SJCRH30 (cell line): Measurements from ENCODE around the gene DPP10. TPM values are rescaled to one million over a fixed set of nuclear protein-coding genes. Genes with fewer than 3 reads are reported as not detected.
A peak's percentile ranks its signal among the peaks of the same experiment; 100 is the strongest.
"Not testable (repeated sequence)": the region's sequence is repeated elsewhere in the genome, so short reads cannot be mapped to it uniquely, and the experiment has no call there.

Experiments
- DNase-seq, 2 experiments: peaks; one replicate each; pipeline ENCODE4 v3.0.0-alpha.2; 2015 to 2020
- H3K27ac ChIP-seq: fragments of 250-450 bp; sonication (Bioruptor Pico); 2 replicates; pipeline ENCODE4 v1.5.1; 2020; ENCODE audit warnings: mild to moderate bottlenecking, moderate library complexity
- H3K27me3 ChIP-seq: fragments of 250-450 bp; sonication (Bioruptor Pico); 2 replicates; pipeline ENCODE4 v1.5.1; 2020; ENCODE audit warnings: mild to moderate bottlenecking, moderate library complexity
- H3K36me3 ChIP-seq: fragments of 250-450 bp; sonication (Bioruptor Pico); 2 replicates; pipeline ENCODE4 v1.5.1; 2020; ENCODE audit warnings: mild to moderate bottlenecking, moderate library complexity
- H3K4me1 ChIP-seq: fragments of 250-450 bp; sonication (Bioruptor Pico); 2 replicates; pipeline ENCODE4 v1.5.1; 2020; ENCODE audit warnings: mild to moderate bottlenecking, moderate library complexity
- H3K4me3 ChIP-seq: fragments of 250-450 bp; sonication (Bioruptor Pico); 2 replicates; pipeline ENCODE4 v1.5.1; 2020; ENCODE audit warnings: mild to moderate bottlenecking, moderate library complexity
- H3K9me3 ChIP-seq: fragments of 250-450 bp; sonication (Bioruptor Pico); replicated peaks from 2 replicates; pipeline ENCODE4 v1.5.1; 2020; ENCODE audit warnings: mild to moderate bottlenecking, moderate library complexity
- total RNA-seq: library from RNA; depleted of rRNA; stranded (reverse); fragments of >200 nt; shearing (Covaris generic); gene quantifications from 2 replicates; pipeline ENCODE4 v1.2.3, GENCODE V29; 2014

DPP10 gene
- total RNA-seq, 1 experiment from 2014 or later = not detected

- no peaks in the 10 kb centered on the region for H3K36me3 ChIP-seq
- H3K4me3 ChIP-seq = no peak overlapping the region
- no peak overlapping the region for H3K27ac ChIP-seq
- no peak for DNase-seq
- no peaks in the 10 kb centered on the region for H3K27me3 ChIP-seq
- no peaks in the 10 kb centered on the region for H3K4me1 ChIP-seq
- no peaks in the 10 kb centered on the region for H3K9me3 ChIP-seq
Measured at GRCh38 chr2:114929225-114929624, 486.8 kb downstream of the DPP10 start.

- Histone ChIP-seq H3K27me3 (no peaks in the 10 kb centered on the region), H3K27ac (no peak overlapping the region), H3K36me3 (no peaks in the 10 kb centered on the region), H3K9me3 (no peaks in the 10 kb centered on the region), H3K4me3 (no peak overlapping the region), H3K4me1 (no peaks in the 10 kb centered on the region)
- DNase-seq = no peak
Measured at GRCh38 chr2:114933671-114934241, 491.3 kb downstream of the DPP10 start.

- Histone ChIP-seq H3K9me3 (no peaks in the 10 kb centered on the region), H3K4me1 (no peaks in the 10 kb centered on the region), H3K27ac (no peak overlapping the region), H3K4me3 (no peak overlapping the region), H3K36me3 (no peaks in the 10 kb centered on the region), H3K27me3 (no peaks in the 10 kb centered on the region)
- DNase-seq = no peak
Measured at GRCh38 chr2:114935031-114935430, 492.6 kb downstream of the DPP10 start.

- no peaks in the 10 kb centered on the region for H3K4me1 ChIP-seq
- no peak for DNase-seq
Measured at GRCh38 chr2:114937366-114937930, 495.0 kb downstream of the DPP10 start.

GRCh38 chr2:114940785-114941458 is 498.5 kb downstream of the DPP10 start:
- Histone ChIP-seq H3K27ac (no peak overlapping the region), H3K36me3 (no peaks in the 10 kb centered on the region), H3K27me3 (no peaks in the 10 kb centered on the region), H3K9me3 (no peaks in the 10 kb centered on the region), H3K4me1 (no peaks in the 10 kb centered on the region), H3K4me3 (no peak overlapping the region)
- DNase-seq = no peak

More at GRCh38 chr2:114937366-114937930, 495.0 kb downstream of the DPP10 start:
- Histone ChIP-seq H3K36me3 (no peaks in the 10 kb centered on the region), H3K27me3 (no peaks in the 10 kb centered on the region), H3K9me3 (no peaks in the 10 kb centered on the region), H3K4me3 (no peak overlapping the region), H3K27ac (no peak overlapping the region)

GRCh38 chr2:114949228-114949804 is 506.9 kb downstream of the DPP10 start:
- DNase-seq = no peak
- Histone ChIP-seq H3K4me3 (no peak overlapping the region), H3K4me1 (no peaks in the 10 kb centered on the region)

GRCh38 chr2:114960389-114960788 is 517.9 kb downstream of the DPP10 start:
- no peaks in the 10 kb centered on the region for H3K9me3 ChIP-seq
- no peak for DNase-seq
- no peaks in the 10 kb centered on the region for H3K36me3 ChIP-seq
- no peaks in the 10 kb centered on the region for H3K27me3 ChIP-seq
- no peak overlapping the region for H3K27ac ChIP-seq
- H3K4me1 ChIP-seq = no peaks in the 10 kb centered on the region
- no peak overlapping the region for H3K4me3 ChIP-seq

More at GRCh38 chr2:114949228-114949804, 506.9 kb downstream of the DPP10 start:
- Histone ChIP-seq H3K27ac (no peak overlapping the region), H3K9me3 (no peaks in the 10 kb centered on the region), H3K27me3 (0 out of 2 replicates have a peak, but pooled peaks cover 5% of the 10 kb centered on the region), H3K36me3 (no peaks in the 10 kb centered on the region)

GRCh38 chr2:114962532-114962931 is 520.1 kb downstream of the DPP10 start:
- no peaks in the 10 kb centered on the region for H3K4me1 ChIP-seq
- no peak for DNase-seq
- no peak overlapping the region for H3K27ac ChIP-seq
- no peak overlapping the region for H3K4me3 ChIP-seq
- no peaks in the 10 kb centered on the region for H3K36me3 ChIP-seq
- H3K27me3 ChIP-seq = no peaks in the 10 kb centered on the region
- H3K9me3 ChIP-seq = no peaks in the 10 kb centered on the region

GRCh38 chr2:114968748-114969400 is 526.4 kb downstream of the DPP10 start:
- no peaks in the 10 kb centered on the region for H3K36me3 ChIP-seq
- peaks cover 2% of the 10 kb centered on the region; the same call in 1 of the 2 replicates for H3K4me1 ChIP-seq
- H3K9me3 ChIP-seq = no peaks in the 10 kb centered on the region
- H3K27me3 ChIP-seq = no peaks in the 10 kb centered on the region
- no peak overlapping the region for H3K4me3 ChIP-seq
- peak in 1 of 2 experiments; percentile 1 for DNase-seq
- H3K27ac ChIP-seq = no peak overlapping the region

- not testable (repeated sequence) for H3K36me3 ChIP-seq, H3K9me3 ChIP-seq, H3K4me1 ChIP-seq, H3K27ac ChIP-seq, DNase-seq, H3K4me3 ChIP-seq, H3K27me3 ChIP-seq
Measured at GRCh38 chr2:115004321-115004720, 561.9 kb downstream of the DPP10 start.

GRCh38 chr2:115011721-115012120 is 569.3 kb downstream of the DPP10 start:
- DNase-seq = no peak
- H3K4me3 ChIP-seq = no peak overlapping the region
- no peaks in the 10 kb centered on the region for H3K36me3 ChIP-seq
- no peaks in the 10 kb centered on the region for H3K9me3 ChIP-seq
- no peaks in the 10 kb centered on the region for H3K27me3 ChIP-seq
- H3K27ac ChIP-seq = no peak overlapping the region
- H3K4me1 ChIP-seq = no peaks in the 10 kb centered on the region

- not testable (repeated sequence) for DNase-seq, H3K27ac ChIP-seq, H3K4me3 ChIP-seq, H3K9me3 ChIP-seq, H3K27me3 ChIP-seq, H3K36me3 ChIP-seq, H3K4me1 ChIP-seq
Measured at GRCh38 chr2:115022013-115022412, 579.6 kb downstream of the DPP10 start.

- DNase-seq = no peak
- H3K27me3 ChIP-seq = no peaks in the 10 kb centered on the region
- no peak overlapping the region for H3K4me3 ChIP-seq
- no peaks in the 10 kb centered on the region for H3K9me3 ChIP-seq
- no peaks in the 10 kb centered on the region for H3K36me3 ChIP-seq
- no peaks in the 10 kb centered on the region for H3K4me1 ChIP-seq
- no peak overlapping the region for H3K27ac ChIP-seq
Measured at GRCh38 chr2:115034801-115035200, 592.4 kb downstream of the DPP10 start.

GRCh38 chr2:115036818-115037217 is 594.4 kb downstream of the DPP10 start:
- Histone ChIP-seq H3K9me3 (no peaks in the 10 kb centered on the region), H3K27ac (no peak overlapping the region), H3K4me3 (no peak overlapping the region), H3K27me3 (no peaks in the 10 kb centered on the region), H3K4me1 (no peaks in the 10 kb centered on the region), H3K36me3 (no peaks in the 10 kb centered on the region)
- no peak for DNase-seq

GRCh38 chr2:115057473-115057872 is 615.0 kb downstream of the DPP10 start:
- Histone ChIP-seq H3K27ac (no peak overlapping the region), H3K4me1 (no peaks in the 10 kb centered on the region), H3K27me3 (no peaks in the 10 kb centered on the region), H3K36me3 (no peaks in the 10 kb centered on the region), H3K9me3 (no peaks in the 10 kb centered on the region), H3K4me3 (no peak overlapping the region)
- DNase-seq = no peak
